ENCODE data around the gene KCNK5.

The KCNK5 gene

GRCh38 chr6:39231521-39232243, 2.4 kb upstream of the KCNK5 start:
- no peak for DNase-seq (ENCODE audit: extremely low read depth, low read depth)
- no peak overlapping the region for H3K4me3 ChIP-seq (replicated peaks; ENCODE audit: low read depth, low read length)
- TF ChIP-seq CTCF (IDR thresholded peaks at IDR 0.05; ENCODE audit: low read depth, low read length, missing control alignments) = no peak

GRCh38 chr6:39230654-39231035, 1.4 kb upstream of the KCNK5 start:
- no peak for TF ChIP-seq CTCF (IDR thresholded peaks at IDR 0.05; ENCODE audit: low read depth, low read length, missing control alignments)
- DNase-seq (ENCODE audit: extremely low read depth, low read depth) = no peak
- H3K4me3 ChIP-seq (replicated peaks; ENCODE audit: low read depth, low read length) = no peak overlapping the region

- TF ChIP-seq CTCF (IDR thresholded peaks at IDR 0.05; ENCODE audit: low read depth, low read length, missing control alignments) = no peak
- no peak for DNase-seq (ENCODE audit: extremely low read depth, low read depth)
- H3K4me3 ChIP-seq (replicated peaks; ENCODE audit: low read depth, low read length) = peak overlapping the region; percentile 48
These were observed 934 bp downstream of the KCNK5 start for GRCh38 chr6:39228111-39228971.

- no peak for TF ChIP-seq CTCF (IDR thresholded peaks at IDR 0.05; ENCODE audit: low read depth, low read length, missing control alignments)
- H3K4me3 ChIP-seq (replicated peaks; ENCODE audit: low read depth, low read length) = no peak overlapping the region
- no peak for DNase-seq (ENCODE audit: extremely low read depth, low read depth)
These were observed 1.8 kb downstream of the KCNK5 start for GRCh38 chr6:39227476-39227875.

- DNase-seq (ENCODE audit: extremely low read depth, low read depth) = no peak
- TF ChIP-seq CTCF (IDR thresholded peaks at IDR 0.05; ENCODE audit: low read depth, low read length, missing control alignments) = no peak
- no peak overlapping the region for H3K4me3 ChIP-seq (replicated peaks; ENCODE audit: low read depth, low read length)
These were observed 2.5 kb downstream of the KCNK5 start for GRCh38 chr6:39226639-39227329.

GRCh38 chr6:39225946-39226437, 3.3 kb downstream of the KCNK5 start:
- no peak for TF ChIP-seq CTCF (IDR thresholded peaks at IDR 0.05; ENCODE audit: low read depth, low read length, missing control alignments)
- H3K4me3 ChIP-seq (replicated peaks; ENCODE audit: low read depth, low read length) = no peak overlapping the region
- no peak for DNase-seq (ENCODE audit: extremely low read depth, low read depth)
